ENCODE measurements around the gene VEPH1. TPM values are rescaled to one million over a fixed set of nuclear protein-coding genes. Genes with fewer than 3 reads are reported as not detected.

Gene VEPH1
- total and polyA plus RNA-seq, 12 donors: 0.07 to 0.85 (median 0.56) TPM; not detected in 5

GRCh38 chr3:157394411-157394810 lies 108.8 kb downstream of the VEPH1 start:
- intact Hi-C loops (cut with DNase I): no loop called here
- no peak overlapping the region for H3K27ac ChIP-seq
- no peak for TF ChIP-seq CTCF (IDR thresholded peaks at IDR 0.05)
- peaks cover 0 to 5% (median 0%) of the 10 kb centered on the region in 11 donors for H3K9me3 ChIP-seq
- DNase-seq (no peak), ATAC-seq (no peak)
- H3K4me1 ChIP-seq: no peaks in the 10 kb centered on the region
- no peaks in the 10 kb centered on the region for H3K36me3 ChIP-seq
- 76 to 77% methylated on average over 1 of the region's 1 CpG for WGBS, 2 donors
- H3K27me3 ChIP-seq: no peaks in the 10 kb centered on the region
- H3K4me3 ChIP-seq: no peak overlapping the region

GRCh38 chr3:157393113-157393512 lies 110.1 kb downstream of the VEPH1 start:
- no peak overlapping the region for H3K27ac ChIP-seq
- ATAC-seq: no peak
- H3K27me3 ChIP-seq: no peaks in the 10 kb centered on the region
- H3K9me3 ChIP-seq: peaks cover 0 to 5% (median 0%) of the 10 kb centered on the region in 11 donors
- H3K36me3 ChIP-seq: no peaks in the 10 kb centered on the region
- no peak for DNase-seq
- intact Hi-C loops (cut with DNase I): no loop called here
- TF ChIP-seq CTCF (IDR thresholded peaks at IDR 0.05): no peak
- no peak overlapping the region for H3K4me3 ChIP-seq
- no peaks in the 10 kb centered on the region for H3K4me1 ChIP-seq

- TF ChIP-seq CTCF (IDR thresholded peaks at IDR 0.05): no peak
- Histone ChIP-seq H3K4me1 (no peaks in the 10 kb centered on the region), H3K27ac (no peak overlapping the region), H3K27me3 (no peaks in the 10 kb centered on the region), H3K36me3 (no peaks in the 10 kb centered on the region), H3K9me3 (peaks cover 0 to 5% (median 0%) of the 10 kb centered on the region in 11 donors), H3K4me3 (no peak overlapping the region)
- 81 to 85% methylated on average over 4 of the region's 4 CpGs for WGBS, 2 donors
- DNase-seq (no peak), ATAC-seq (no peak)
- intact Hi-C loops (cut with DNase I): no loop called here
Measured at GRCh38 chr3:157392104-157392503, 111.1 kb downstream of the VEPH1 start.

GRCh38 chr3:157390713-157391515 lies 112.3 kb downstream of the VEPH1 start:
- 90 to 93% methylated on average over 9 of the region's 9 CpGs for WGBS, 2 donors
- no peak for ATAC-seq
- TF ChIP-seq CTCF (IDR thresholded peaks at IDR 0.05): no peak
- H3K27ac ChIP-seq: no peak overlapping the region
- no peaks in the 10 kb centered on the region for H3K27me3 ChIP-seq
- H3K36me3 ChIP-seq: no peaks in the 10 kb centered on the region
- no peaks in the 10 kb centered on the region for H3K9me3 ChIP-seq
- no peaks in the 10 kb centered on the region for H3K4me1 ChIP-seq
- DNase-seq: no peak
- intact Hi-C loops (cut with DNase I): no loop called here
- no peak overlapping the region for H3K4me3 ChIP-seq
